Glomerular visceral epithelial cell (primary cell): ENCODE data around the gene NFILZ.

Experiments
- DNase-seq: peaks from one replicate; pipeline ENCODE4 v3.0.0-alpha.2; 2016; ENCODE audit errors: extremely low spot score

NFILZ gene

DNA sequence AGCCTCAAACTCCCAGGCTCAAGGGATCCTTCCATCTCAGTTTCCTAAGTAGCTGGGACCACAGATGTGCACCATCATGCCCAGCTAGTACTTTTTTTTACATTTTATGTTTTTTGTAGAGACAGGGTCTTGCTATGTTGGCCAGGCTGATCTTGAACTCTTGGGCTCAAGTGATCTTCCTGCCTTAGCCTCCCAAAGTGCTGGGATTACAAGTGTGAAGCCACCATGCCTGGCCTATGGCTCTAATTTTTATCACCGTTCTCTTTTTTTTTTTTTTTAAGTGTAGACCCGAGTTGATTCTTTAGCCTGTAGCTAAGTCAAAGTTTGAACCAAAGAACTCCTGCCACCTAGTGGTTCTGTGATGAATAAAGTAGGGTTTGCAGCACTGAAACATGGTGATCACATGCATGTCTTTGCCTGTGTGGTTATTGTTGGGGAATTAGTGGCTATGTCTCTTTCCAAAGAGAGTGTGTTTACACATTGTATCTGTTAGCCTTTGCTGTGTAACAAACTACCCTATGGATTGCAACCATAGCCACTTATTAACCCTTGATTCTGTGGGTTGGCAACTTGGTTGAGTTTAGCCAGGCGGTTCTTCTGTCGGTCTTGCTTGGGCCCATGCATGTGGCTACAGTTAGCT lies 11.6 kb downstream of the NFILZ start:
- no peak for DNase-seq

- DNase-seq, result no peak
Observed at GRCh38 chr19:8642561-8642960, 12.1 kb downstream of the NFILZ start.

DNA sequence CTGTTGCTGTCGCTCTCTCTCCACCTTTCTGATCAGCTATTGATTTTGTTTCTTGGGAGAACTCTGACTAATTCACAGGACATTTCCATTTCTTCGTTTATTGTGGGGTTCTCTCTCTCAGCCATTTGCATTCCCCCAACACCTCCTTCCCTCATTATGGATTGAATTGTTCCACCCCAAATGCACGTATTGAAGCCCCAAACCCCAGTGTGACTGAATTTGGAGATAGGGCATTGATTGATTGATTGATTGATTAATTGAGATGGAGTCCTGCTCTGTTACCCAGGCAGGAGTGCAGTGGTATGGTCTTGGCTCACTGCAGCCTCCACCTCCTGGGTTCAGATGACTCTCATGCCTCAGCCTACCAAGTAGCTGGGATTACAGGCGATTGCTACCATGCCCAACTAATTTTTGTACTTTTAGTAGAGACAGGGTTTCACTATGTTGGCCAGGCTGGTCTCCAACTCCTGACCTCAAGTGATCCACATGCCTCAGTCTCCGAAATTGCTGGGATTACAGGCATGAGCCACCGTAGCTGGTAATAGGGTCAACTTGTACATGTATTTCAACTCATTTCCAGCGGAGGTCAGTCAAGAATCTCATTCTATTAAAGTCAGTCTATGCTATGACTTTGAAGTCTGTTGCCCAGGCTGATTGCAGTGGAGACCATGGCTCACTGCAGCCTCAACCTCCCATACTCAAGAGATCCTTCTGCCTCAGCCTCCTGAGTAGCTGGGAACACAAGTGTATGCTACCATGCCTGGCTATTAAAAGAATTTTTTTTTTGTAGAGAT lies 13.6 kb downstream of the NFILZ start:
- no peak for DNase-seq

- no peak for DNase-seq
Observed at GRCh38 chr19:8648240-8648639, 17.8 kb downstream of the NFILZ start.

GRCh38 chr19:8654591-8655339 lies 24.3 kb downstream of the NFILZ start:
- peak; percentile 17 for DNase-seq

DNA sequence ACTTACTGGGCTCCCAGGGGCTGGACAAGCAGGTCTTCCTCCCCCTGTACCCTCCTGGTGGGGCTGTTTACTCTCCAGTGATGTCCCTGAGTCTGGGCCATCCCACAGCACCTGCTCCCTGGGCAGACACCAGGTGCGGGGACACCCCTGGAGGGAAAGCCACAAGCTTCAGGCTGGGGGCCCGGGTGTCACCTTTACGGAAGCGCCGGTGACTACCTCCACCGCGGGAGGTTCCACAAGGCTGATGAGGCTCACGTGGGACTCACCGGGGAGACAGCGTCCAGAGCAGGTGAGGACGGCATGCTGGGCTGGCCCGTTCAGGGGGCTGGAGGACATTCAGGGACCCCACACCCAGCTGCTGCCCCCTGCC lies 24.9 kb downstream of the NFILZ start:
- DNase-seq, result no peak

GRCh38 chr19:8657869-8658268 lies 27.4 kb downstream of the NFILZ start:
- no peak for DNase-seq

- no peak for DNase-seq
Observed at GRCh38 chr19:8659905-8660304, 29.5 kb downstream of the NFILZ start.

- DNase-seq, result no peak
Observed at GRCh38 chr19:8662263-8662662, 31.8 kb downstream of the NFILZ start.

DNA sequence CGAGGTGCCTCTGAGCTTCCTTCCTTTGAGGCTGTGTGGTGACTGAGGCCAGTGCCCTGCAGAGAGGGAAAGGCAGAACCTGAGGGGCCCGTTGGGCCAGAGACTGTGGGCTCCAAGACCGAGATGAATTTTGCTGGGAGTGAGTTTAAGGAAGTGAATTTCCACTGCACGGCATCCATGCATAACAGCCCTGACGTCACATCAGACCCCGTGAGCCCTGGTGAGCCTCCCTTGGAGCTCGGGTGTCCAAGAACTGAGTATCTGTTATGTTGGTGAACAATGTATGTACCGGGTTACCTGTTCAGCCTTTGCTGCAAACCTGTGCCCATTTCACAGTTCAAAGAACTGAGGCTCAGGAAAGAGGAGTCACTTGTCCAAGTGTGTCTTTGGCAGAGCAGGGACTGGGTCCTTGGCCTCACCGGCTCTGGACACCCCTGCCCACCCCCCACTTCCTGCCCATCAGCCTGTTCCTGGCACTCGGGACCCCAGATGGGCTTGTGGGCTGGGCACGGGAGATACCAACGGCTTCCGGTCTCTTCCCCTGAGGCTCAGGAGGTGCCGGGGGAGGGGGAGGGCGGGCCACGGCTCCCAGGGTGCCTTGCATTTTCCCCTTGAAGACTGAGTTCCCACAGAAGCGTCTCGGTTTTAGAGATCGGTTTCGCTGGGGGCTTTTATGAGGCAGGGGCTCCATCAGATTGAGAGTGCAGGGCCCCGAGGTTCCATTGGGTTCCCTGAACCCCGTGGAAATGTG lies 33.7 kb downstream of the NFILZ start:
- no peak for DNase-seq

DNA sequence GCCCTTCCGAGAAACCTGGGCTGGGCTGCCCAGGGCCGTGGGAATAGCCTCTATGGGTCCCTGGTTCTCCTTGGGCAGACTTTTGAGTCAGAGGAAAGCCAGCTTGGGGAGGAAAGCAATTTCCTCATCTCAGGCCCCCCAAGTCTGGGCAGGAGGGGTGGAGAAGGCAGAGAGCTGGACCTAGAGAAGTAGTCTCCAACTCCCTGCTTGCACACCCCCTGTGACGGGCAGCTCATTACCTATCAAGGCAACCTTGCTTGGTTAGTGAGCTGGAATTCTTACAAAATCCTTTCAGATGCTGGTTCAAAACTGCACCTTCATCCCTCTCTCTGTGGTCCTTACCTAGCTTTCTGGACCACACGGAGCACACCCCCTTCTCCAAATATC lies 34.2 kb downstream of the NFILZ start:
- DNase-seq, result no peak

- no peak for DNase-seq
Observed at GRCh38 chr19:8665468-8666213, 35.2 kb downstream of the NFILZ start.

- DNase-seq, result no peak
Observed at GRCh38 chr19:8666814-8667405, 36.5 kb downstream of the NFILZ start.

- DNase-seq, result no peak
Observed at GRCh38 chr19:8673276-8673891, 43.0 kb downstream of the NFILZ start.

DNA sequence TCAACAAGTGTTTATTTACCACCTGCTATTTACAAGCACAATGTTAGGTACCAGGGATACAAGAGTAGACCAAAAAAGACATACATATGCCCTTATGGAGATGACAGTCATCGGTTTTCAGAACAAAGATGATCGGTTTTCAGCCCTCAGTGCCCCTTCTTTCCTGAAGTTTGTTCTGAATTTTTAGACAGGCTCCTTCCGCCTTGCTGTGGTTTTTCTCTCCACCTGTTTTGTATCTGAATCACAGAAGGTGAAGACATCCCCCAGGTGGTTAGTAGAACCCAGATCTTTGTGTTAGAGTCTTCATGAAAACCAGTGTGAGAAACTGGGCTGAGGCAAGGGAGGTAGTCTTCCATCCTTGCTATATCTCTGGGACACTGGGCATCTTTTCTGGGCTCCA lies 44.6 kb downstream of the NFILZ start:
- DNase-seq, result no peak

DNA sequence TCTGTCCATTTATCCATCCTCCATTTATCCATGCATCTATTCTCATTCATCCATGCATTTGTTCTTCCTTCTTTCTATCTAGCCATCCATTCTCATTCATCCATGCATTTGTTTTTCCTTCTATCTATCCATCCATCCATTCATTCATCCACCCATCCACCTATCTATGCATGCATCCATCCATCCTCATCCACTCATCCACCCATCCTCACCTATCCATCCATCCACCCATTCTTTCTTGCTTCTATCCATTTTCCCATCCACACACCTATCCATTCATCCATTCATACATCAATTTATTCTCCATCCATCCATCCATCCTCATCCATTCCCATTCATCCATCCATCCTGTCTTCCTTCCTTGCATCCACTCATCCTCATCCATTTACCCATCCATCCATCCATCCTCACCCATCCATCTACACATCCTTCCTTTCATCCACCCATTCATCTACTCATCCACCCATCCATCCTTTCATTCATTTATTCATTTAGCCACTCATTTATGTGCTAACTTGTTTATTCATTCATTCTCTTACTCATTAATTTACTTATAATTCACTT lies 47.9 kb downstream of the NFILZ start:
- no peak for DNase-seq
